Activated T-cell treated with anti-CD3 and anti-CD28 coated beads for 4 hours (primary cell): ENCODE results near the gene GPN2.

Experiments
- DNase-seq: peaks from one replicate; pipeline ENCODE4 v3.0.0-alpha.2; 2020

The GPN2 gene

DNA sequence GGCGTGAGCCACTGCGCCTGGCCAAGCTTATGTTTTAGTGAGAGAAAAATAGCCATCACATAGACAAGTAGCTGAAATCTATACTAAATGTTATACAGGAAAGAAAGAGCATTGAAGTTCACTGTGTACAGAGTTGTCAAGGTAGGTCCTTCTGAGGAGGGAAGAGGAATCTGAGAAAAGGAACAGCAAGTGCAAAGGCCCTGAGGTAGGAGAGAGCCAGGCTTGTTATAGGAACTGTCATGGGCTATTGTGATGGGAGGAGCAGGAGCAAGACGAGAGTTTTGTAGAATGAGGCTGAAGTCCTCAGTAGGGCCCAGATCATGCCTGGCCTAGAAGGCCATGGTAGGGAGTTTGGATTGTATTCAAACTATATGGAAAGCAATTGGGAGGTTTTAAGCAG lies 59.0 kb downstream of the GPN2 start:
- DNase-seq: no peak

DNA sequence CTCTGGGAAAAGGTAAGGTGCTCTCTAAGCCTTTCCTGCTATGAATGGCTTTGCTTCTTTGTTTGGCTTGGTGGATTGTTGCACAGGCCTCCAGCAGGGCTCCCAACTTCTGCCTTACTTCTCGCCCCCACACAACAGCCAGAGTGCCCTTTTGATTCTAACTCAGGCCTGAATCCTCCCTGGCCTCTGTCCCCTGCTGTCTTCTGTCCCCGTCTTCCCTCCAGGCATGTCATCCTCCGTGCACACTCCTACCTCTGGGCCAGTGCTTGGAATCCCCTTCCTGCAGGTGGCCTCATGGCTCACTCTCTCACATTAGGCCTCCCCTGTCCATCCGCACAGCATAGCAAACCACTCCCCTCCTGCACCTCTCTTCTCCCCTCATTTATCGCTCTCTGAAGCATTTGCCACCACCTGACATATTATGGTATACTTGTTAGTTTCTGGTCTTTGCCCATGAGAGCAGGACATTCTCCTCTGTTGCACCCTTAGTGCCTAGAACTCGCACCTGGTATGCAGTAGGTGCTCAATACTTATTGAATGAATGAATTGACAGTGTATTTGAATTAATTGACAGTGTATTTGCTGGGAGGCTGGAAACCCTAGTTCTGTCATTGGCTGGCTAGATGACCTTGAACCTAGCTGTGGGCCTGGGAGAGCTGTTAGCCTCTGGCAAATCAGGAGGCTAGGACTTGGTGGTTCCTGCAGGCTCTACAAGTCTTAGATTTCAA lies 60.7 kb downstream of the GPN2 start:
- DNase-seq: no peak

DNA sequence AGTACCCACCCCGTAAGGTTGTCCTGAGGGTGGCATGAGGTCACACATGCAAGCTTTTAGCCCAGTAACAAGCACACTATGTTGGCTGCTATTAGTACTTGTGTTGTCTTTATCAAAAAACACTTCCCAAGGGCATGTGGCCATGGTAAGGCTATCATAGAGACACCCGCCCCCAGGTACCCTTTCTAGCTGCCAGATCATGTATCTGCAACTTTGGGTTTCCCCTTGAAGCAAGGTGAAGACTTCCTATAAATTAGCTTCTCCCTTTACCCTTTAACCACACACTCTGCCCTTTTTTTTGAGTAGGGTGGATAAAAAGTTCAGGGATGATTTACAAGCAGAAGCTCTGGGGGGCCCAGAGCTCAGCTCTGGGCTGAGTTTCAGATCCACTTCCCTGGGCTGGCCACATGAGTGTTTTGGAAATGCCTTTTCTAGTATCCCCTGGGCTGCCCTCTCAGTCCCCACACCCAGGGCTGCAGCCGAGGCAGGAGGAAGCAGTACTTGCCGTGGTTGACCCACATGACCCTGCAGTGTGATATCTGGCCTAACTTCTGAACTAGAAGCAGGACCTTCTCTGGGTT lies 61.6 kb downstream of the GPN2 start:
- DNase-seq: no peak

DNA sequence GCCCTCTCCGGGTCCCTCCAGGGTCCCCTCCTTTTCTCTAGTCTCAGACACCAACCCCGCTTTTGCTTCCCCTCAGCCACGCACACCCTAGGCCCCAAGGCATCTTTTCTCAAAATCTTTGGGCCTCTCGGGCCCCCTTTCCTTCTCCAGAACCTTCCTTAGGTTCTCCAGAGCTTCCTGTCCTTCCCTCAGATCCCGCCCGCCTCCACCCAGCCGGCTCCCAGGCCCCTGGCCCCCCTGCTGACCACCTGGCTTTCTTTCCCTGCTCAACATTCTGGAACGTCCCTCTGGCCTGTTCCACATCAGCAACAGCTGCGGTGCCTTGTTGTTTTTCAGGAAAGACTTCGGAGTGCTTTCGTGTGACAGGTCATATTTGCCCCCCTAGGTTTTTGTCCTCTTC lies 62.4 kb downstream of the GPN2 start:
- no peak for DNase-seq

DNA sequence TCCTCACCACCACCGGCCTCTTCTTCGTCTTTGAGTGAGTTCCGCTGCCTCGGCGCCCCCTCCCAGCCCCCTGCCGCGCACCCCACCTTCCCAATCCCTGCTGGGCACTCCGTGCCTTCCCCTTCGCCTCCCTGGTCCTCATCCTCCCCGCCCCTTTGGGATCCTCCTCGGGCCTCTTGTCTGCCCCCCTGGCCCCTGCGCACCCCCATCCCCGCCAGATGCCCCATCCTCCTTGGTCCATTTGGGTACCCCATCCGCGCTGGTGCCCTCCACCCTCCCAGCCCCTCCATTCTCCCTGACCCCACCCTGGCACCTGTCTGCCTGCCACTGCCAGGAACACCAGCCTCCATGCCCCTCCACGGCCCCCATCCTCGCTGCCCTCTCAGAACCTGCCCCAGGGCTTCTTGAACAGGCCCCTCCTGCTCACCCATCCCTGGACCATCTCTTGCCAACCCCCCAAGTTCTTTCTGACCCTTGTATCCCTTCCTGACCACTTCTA lies 62.9 kb downstream of the GPN2 start:
- DNase-seq: no peak

DNA sequence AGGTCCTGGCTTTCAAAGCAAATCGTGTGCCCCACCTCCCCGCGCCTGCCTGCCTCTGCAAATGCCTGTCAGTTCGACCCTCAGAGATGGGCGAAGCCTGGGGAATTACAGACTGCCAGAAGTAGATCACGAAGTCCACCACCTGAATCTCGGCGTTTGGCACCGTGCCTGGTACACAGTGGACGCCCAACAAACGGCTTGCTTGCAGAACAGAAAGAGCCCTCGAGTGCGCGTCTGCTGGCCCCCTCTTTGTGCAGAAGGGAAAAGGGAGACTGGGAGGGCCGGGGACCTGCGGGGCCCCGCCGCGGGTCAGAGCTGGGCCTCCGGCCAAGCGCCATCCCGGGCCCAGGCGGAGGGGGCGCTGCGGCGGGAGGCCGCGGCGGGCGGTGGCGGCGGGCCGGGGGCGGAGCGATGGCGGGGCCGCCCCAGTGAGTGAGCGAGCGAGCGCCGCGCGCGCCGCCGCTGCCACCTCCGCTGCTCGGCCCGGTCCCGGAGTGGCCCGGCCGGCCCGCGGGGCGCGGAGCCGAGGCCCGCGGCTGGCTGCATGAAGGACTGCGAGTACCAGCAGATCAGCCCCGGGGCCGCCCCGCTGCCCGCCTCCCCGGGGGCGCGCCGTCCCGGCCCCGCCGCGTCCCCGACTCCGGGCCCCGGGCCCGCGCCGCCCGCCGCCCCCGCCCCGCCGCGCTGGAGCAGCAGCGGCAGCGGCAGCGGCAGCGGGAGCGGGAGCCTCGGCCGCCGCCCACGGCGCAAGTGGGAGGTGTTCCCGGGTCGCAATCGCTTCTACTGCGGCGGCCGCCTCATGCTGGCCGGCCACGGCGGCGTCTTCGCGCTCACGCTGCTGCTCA lies 63.6 kb downstream of the GPN2 start, which contains the start of gene ZDHHC18:
ZDHHC18 (plus strand) TSS at position 428 of the 845 bp plus-strand sequence; CDS start at position 545, 117 bp downstream.
- peak; percentile 53 for DNase-seq
